Transverse colon (tissue), 4 donors: ENCODE data around the gene PDXP.

Experiments used
- CTCF ChIP-seq, 5 experiments: fragments of 200-600 bp in 3 of 5; fragments of 450-650 bp in 2 of 5; sonication (generic) in 3 of 5; IDR thresholded peaks; 1 replicate in 2 of 5; 2 replicates in 3 of 5; pipeline ENCODE4 v1.5.1; 2016 to 2017; ENCODE audit warnings: antibody characterized with exemption in 5 of 5, inconsistent platforms in 3 of 5, mild to moderate bottlenecking in 2 of 5, moderate library complexity in 1 of 5
- EP300 ChIP-seq: sonication (generic); formaldehyde crosslinking; IDR thresholded peaks from one replicate; pipeline ENCODE4 v1.6.1; 2017; ENCODE audit warnings: antibody characterized with exemption, low read depth
- POLR2A ChIP-seq: fragments of 450-650 bp; IDR thresholded peaks from one replicate; pipeline ENCODE4 v1.6.1; 2016; ENCODE audit warnings: antibody characterized with exemption, mild to moderate bottlenecking, moderate library complexity
- POLR2AphosphoS5 ChIP-seq, 3 donors: sonication (generic); formaldehyde crosslinking; IDR thresholded peaks; one replicate each; pipeline ENCODE4 v1.6.1; 2016; ENCODE audit warnings: antibody characterized with exemption in 3 of 3

DNA sequence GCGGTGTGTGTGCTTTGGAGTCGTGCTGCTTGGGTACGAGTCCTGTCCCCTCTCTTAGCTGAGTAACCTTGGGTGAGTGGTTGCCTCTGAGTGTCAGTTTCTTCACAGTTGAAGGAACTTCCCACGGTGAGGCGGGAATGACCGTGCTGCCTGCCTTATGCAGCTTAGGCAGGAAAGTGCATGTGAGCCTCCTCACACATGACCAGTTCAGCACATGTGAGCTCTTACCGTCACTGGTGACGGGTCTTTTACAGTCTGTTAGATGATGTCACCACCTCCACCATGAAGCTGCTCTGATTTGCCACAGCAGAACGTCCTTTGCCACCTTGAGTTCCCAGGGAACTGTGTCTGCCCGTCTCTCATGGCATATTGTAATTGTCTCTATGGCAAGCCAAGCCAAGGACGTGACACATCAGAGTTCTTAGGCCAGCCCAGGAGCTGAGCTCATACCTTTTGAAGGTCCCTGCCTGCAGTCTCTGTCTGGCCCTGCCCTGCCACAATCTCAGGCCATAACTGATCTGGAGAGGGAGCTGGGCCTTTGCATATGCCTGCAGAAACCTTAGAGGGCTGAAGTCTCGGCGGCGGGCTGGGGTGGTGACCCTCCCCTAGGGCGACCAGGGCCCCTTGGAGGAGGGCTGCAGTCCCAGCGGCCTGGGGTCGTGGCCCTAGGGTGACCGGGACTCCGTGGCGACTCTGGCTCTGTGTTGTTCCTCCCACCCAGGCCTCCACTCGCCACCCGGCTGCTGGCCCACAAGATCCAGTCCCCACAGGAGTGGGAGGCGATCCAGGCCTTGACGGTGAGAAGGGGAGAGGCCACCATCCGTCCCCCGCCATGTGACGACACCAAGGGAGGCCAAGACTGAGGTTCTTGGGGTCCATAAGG is 42.1 kb upstream of the PDXP start:
- TF ChIP-seq CTCF (IDR thresholded peaks at IDR 0.05), result no peak
- TF ChIP-seq POLR2A, result no peak
- TF ChIP-seq EP300, result no peak
- no peak for TF ChIP-seq POLR2AphosphoS5 (IDR thresholded peaks at IDR 0.05)
